HG03520 (cell line): ENCODE results near the gene PIGX.

Experiments used
- ATAC-seq: cut with Tn5 transposase; IDR thresholded peaks from one replicate; pipeline ENCODE4 v1.9.1; 2021; ENCODE audit warnings: mild to moderate bottlenecking, moderate library complexity; ENCODE audit not compliant: unreplicated experiment

The PIGX gene

GRCh38 chr3:196754091-196754981 is 42.2 kb downstream of the PIGX start:
- ATAC-seq: no peak

DNA sequence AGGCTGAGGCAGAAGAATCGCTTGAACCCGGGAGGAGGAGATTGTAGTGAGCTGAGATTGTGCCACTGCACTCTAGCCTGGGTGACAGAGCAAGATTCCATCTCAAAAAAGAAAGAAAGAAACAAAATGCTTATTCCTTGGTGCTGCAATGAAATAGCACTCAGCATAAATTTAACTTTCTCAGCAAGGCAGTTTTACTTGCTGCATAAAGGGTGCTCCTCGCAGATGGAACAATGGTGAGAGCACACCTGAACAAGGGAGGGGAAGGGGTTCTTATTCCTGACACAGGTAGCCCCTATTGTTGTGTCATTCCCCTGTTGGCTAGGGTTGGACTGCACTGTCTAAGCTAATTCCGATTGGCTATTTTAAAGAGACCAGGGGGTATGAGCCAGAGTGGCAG is 44.6 kb downstream of the PIGX start:
- no peak for ATAC-seq

GRCh38 chr3:196757876-196758739 is 45.9 kb downstream of the PIGX start:
- ATAC-seq: no peak

- ATAC-seq: no peak
Measured at GRCh38 chr3:196763179-196763578, 51.0 kb downstream of the PIGX start.

DNA sequence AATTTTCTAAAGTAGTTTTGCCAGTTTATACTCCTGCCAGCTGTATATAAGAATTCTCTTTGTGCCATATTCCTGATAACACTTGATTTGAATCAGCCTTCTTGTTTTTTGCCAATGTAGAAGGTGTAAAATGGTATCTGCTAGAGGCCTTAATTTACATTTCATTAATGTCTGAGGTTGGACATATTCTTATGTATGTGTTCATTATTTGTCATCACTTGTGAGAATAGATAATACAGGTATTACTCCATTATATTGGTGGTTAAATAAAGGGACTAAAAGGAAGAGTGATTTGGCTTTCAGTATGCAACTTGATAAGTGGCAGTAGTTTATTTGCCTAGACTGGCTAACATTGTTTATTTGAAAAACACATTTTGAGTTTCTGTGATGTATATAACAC is 53.3 kb downstream of the PIGX start:
- no peak for ATAC-seq

DNA sequence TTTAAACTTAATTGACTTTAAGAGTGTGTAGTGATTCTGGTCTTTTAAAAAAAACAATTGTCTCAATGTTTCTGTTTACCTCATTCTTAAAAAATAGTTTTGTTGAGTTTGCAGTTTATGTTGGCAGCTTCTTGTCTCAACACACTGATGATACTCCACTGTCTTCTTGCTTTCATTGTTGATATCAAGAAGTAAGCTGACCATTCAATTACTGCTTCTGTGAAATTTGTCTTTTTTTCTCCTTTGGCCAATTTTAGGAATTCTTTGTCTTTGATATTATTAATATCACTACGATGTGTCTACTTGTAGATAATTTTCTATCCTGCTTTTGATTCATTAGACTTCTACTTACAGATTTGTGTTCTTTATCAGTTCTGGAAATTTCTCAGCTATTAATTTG is 58.9 kb downstream of the PIGX start:
- ATAC-seq: no peak

GRCh38 chr3:196772102-196772501 is 59.9 kb downstream of the PIGX start:
- no peak for ATAC-seq

DNA sequence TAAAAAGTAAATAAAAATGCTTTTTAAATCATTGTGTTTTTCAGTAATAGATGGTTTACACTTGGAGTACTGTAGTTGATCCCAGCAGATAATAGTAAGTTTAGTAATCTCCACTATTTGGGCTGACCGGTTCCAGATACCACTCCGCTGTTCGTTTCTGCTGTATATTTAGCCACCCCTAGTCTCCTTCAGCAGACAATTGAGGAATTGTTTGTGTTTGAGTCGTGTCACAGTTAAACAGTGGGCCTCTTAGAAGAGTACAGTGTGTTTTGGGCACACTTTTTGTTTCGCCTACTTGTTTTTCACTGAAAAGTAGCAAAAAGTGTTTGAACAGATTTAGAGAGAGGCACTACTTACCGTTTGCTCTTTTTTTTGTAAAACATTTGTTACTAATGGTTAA is 60.7 kb downstream of the PIGX start:
- no peak for ATAC-seq

DNA sequence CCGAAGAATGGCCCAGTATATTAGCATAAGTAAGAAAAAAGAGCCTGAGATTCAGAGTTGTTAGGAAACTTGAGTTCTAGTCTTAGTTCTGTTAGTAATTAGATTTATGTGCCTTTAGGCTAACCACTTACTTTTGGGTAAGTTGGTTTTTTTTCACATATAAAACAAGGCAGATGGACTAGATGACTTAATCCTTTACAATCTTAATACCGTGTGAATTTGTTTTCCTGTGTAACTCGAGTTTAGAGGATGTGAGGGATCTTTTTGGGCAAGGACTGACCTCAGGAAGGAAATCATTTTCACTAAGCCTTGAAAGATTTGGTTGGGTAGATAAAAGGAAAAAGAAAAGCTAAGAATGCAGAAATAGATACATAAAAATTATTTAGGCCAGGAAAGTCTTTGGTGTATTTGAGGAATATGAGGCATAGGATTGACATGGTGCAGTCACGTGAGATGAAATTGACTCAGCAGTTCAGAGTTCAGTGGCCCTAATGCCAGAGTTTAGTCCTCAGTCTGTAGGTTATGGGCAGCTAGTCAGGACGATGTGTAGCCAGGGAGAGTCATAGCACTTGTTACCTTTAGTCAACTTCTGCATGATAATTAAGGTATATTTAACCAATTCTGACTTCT is 62.1 kb downstream of the PIGX start:
- ATAC-seq: no peak

- no peak for ATAC-seq
Measured at GRCh38 chr3:196774848-196775422, 62.8 kb downstream of the PIGX start.

DNA sequence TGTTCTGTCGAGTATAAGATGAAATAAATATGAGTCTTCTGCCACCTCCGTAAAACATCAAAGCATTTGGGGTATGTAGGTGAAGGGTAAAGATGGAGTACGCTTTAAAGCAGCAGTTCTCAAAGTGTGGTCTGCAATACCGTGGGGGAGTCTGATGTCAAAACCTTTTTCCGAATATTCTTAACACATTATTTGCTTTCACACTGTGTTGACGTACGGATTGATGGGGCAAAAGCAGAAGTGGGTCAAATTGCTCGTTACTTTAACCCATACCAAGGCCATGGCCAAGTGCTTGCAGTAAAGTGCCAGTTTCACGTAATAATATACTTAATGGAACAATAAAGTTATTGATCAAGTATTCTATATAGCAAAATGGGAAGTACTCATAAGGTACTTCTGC is 63.8 kb downstream of the PIGX start:
- ATAC-seq: no peak

DNA sequence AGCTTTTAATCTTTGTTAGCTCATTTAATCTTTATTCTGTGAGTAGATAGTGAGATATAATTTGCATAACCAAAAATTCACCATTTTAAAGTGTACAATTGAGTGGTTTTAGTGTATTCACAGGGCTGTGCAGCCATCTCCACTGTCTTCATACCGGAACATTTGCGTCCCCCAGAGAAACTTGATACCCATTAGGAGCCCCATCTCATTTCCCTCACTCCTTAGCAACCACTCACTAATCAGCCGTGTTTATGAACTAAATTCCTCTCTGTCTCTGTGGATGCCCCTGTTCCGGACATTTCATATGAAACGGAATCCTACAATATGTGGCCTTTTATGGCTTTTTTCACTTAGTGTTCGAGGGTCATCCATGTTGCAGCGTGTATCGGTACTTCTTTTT is 65.7 kb downstream of the PIGX start:
- no peak for ATAC-seq

GRCh38 chr3:196778755-196779154 is 66.6 kb downstream of the PIGX start:
- ATAC-seq: no peak

GRCh38 chr3:196782511-196782910 is 70.3 kb downstream of the PIGX start:
- no peak for ATAC-seq
